HG03025 (cell line): Measurements from ENCODE around the gene OTOS.

Experiments used
- ATAC-seq: cut with Tn5 transposase; IDR thresholded peaks from one replicate; pipeline ENCODE4 v1.9.1; 2021; ENCODE audit warnings: mild to moderate bottlenecking, moderate library complexity; ENCODE audit not compliant: unreplicated experiment, low FRiP score

The OTOS gene

DNA sequence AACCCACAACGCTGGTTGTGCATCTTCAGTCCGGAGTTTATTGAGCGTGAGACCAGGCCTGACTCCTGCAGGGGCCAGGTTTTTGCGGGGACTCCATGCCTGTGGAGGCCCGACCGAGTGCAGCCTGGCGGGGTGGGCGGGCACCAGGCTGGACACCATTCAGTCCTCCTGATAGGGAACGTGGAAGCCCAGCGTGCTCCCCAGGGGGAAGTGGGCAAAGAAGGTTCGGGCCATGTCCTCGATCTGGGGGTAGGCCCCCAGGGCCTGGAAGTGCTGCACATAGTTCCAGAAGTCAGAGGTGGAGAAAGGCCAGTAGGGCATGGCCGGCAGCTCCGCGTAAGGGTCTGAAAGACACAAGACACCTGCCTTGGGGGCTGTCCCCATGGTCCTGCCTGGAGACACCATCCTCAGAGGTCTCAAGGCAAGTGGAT, 1.4 kb downstream of the OTOS start:
- no peak for ATAC-seq

DNA sequence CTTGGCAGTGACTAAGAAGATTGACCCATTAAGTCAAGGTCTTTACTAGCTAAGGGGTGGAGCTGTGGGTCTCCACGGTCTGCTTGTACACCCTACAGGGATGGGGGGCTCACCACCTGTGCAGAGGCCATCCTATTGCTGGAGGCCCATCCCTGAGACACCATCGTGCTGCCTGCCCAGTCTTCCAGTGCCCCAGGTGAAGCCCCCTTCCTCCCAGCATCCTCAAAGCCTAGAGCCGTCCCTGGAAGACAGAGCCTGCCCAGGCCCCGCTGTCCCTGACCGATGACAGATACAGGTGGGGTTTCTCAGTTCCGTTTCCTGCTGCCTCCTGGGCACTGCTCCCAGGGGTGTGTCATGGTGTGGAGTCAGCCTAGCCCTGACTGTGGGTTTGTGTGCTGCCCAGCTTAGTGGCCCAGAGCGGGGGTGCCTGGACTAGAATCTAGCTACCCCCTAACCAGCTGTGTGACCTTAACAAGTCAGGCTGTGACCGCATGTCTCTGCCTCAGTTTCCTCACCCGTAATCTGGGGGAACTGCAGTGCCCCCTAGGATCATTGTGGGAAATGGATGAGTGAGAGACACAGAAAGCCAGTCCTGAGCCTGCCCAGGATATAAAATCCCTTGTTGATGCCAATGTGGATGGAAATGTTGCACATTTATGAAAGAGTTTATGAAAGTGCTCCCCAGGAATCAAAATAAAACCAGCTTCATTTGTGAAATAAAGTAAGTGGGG, 2.0 kb downstream of the OTOS start:
- ATAC-seq, result no peak

DNA sequence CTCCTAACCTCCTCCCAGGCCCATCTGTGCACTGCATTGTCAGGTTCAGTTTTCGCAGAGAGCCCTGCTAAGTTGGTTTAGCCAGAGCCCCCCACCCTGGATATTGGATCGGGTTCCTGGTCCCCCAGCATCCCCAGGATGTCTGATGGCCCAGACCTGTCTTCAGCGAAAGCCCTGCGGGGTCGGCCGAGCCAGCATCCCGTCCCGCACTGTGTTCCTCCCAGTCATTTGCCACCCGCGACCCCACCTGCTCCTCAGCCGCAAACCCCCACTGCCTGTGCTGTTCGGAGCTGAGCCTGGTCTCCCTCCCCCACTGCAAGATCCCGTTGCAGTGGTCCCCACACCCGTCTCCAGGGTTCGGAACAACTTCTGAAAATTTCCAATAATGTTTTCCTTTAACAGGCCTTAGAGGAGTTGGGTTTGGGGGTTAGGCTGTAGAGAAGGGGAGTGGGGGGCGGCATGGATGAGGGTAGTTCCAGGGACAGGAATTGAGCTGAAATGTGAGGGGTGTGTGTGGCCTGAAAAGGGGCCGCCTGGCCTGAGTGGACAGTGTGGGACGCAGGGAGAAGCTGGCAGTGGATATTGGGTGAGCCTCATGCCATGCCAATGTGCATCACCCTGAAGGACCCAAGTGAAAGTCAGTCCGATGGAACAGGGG, 2.7 kb downstream of the OTOS start:
- ATAC-seq, result no peak

DNA sequence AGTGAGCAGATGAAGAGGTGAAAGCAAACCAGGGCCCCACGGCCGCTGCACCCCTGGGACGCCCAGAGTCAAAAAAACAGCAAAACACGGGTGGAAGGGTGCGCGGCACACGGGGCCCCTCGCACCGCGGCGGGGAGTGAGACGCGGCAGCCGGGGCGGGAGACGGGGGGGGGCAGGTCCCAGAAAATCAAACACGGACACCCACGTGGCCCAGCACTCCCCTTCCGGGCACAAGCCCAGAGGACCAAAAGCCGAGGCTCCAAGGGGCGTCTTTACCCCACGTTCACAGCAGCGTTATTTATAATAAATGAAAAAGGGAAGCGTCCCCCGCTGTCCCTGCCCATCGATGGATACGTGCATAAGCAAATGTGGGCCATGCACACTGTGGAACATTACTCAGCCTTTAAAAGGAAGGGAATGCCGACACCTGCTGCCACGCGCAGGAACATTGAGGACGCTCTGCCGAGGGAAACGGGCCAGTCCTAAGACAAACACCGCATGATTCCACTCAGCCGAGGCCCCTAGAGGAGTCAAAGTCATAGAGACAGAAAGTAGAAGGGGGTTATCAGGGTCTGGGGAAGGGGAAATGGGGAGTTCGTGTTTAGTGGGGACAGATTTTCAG, 3.7 kb downstream of the OTOS start:
- ATAC-seq, result no peak

DNA sequence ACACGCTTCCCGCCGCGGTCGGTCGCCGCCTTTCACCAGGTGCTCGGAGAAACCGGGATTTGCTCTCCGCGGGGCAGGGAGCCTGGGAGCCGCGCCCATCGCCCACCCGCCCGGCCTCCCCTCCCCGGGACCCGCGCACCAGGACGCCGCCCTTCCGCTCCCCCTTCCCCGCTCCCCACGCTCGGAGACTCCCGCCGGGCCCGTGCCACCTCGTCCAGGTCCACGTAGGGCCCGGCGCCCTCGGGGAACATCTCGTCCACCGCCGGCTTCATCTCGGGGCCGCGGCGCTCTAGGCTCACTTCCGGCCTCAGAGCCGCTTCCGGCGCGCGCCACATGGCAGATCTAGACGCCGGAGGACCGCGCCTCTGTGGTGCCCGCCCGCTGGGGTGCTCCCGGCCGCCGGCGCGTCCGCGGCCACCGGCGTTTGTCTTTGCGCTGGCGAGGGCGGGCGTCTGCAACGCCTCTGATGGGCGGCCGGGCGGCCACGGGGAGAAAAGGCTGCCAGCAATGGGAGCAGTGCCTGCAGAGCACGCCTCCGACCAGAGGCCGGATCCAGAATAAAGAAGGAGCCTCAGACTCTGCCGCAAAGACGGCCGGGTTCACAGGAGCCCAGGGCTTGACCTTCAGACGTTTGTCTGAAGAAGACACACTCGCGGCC, 4.3 kb downstream of the OTOS start, which contains the start of gene COPS9:
Gene COPS9, minus strand, starts transcription at position 293 of the 658 bp plus-strand sequence. Its CDS starts 21 bp downstream, at position 272.
- ATAC-seq, result peak; percentile 91

DNA sequence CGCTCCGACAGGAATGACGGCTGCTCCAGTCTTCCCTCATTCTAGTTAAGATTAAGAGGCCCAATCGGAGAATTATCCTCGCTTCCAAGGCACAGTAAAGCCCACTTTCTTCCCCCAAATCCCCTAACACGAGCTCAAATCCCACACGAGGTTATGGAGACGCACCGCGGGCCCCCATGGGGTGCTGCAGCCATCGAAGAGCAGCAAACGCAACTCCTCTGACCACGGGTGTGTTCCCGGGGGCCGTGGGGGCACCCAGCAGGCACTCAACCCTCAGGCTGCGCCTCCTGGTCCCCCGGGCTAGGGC, 4.8 kb downstream of the OTOS start:
- peak; percentile 30 for ATAC-seq

DNA sequence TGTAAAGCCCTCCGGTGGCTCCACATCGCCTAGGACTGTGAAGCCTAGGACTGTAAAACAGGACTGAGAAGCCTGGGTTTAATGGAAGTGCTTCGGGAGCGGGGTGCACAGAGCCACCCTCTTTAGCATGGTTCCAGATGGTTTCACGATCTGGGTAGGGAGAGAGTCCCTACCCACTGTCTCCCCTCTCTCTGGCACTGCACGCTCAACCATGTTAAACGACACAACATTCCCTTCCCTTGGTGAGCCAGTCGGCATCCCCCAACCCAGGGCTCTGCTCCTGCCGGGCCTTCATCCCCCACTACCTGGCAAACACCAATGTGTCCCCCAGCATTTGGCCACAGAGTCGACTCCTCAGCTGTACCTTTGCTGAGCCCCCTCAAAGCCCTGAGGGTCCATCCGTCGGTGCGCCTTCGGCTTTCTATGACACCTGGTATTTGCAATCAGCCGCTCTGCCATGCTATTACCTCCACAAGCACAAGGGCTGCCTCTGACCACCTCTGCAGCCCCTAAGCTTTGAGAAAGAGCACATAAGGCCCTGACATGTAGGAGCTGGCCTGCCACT, 5.4 kb downstream of the OTOS start:
- ATAC-seq, result no peak

DNA sequence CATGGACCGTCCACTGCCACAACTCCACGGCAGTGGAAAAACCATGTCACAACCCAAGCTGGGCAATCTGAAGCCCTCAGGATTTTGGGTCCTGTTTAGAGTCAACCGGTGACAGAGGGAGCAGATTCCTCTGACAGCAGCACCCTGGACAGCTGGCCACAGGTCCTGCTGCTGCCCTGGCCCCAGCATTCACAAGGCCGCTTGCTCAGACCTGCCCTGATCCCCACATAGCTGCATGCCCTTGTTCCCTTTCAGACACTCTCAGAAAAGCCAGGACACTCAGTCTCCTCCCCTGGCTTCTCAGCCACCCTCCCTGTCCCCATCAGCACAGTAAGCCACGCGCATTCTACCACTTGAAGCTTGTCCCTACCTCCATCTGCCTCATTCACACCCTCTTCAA, 6.0 kb downstream of the OTOS start:
- ATAC-seq, result no peak

DNA sequence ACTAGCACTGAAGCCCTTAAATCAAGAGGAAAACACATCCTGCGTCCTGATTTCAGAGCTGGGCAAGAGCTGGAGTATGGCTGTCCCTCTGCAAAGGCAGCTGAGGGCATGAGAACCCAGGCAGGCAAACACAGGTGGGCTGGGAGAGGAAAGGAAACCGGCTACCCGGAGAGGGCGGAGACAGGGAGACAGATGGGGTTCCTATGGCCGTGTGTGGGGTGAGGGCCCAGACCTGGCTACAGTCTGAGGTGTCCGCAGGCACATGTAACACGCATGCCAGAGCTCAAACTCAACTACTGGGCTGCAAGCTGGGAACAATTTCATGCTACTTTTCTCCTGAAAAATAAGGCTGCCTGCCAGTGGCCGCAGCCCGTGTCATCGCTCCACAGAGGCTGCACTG, 7.1 kb downstream of the OTOS start:
- ATAC-seq, result no peak

DNA sequence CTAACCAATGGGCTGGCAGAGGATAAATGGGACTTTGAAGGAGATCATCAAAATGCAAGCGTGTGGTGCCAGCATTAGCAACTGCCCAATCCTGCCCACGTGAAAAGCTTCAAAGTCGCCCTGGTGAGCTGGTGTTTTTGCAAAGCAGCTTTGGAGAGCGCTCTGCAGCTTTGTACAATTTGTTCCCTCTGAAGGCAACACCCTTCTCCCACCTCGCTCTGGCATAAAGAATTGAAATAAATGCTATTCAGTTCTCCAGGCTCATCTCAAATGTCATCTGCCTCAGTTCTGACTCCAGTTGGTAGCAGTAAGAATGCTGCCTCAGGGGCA, 7.8 kb downstream of the OTOS start:
- ATAC-seq, result no peak

DNA sequence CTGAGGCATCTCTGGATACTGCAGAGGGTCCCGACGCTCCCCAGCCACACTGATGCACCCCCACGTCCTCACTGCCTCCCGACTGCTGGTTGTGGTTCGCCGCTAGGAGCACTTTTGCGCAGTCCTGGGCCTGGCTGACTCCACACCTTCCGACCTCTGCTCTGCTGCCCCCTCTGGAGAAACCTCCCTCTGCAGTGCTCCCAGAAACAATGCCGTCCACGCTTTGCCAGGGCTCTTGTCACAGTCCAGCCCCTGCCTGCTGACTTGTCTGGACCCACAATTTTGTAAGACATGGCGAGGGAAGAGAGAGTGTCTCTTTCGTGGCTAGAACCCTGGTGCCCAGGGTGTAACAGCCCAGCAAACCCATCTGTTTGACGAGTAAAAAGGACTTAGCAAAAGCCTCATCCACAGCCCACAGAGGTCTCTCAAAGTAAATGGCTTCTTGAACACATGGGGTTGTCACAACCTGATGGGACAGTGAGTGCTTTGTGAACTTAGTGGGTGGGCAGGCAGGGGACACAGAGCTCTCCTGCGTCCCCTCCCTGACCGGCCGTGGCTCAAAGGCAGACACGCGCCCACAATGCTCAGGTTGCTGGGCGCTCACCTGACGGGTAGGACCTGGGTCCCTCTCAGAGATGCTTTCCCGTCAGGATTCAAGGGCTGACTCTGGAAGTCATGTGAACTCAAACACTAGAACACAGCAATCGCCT, 8.4 kb downstream of the OTOS start:
- ATAC-seq, result no peak

DNA sequence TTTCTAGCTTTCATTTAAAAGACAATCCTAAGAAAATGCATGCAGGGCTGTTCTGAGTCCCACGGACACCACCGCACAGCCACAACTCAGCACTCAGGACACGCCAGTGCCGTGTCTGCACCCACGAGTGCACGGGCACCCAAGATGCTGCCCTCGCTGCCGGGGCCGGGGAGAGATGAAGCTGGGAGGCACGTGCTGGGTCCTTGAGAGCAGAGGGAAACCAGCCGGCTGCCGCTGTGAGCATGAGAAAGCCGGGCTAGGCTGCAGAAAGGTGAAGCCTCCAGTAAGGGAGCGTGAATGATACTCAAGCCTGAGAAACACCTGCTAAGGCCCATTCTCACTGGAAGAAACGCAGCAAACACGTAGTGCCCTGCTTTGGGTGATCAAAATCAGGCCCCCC, 9.2 kb downstream of the OTOS start:
- ATAC-seq, result no peak

DNA sequence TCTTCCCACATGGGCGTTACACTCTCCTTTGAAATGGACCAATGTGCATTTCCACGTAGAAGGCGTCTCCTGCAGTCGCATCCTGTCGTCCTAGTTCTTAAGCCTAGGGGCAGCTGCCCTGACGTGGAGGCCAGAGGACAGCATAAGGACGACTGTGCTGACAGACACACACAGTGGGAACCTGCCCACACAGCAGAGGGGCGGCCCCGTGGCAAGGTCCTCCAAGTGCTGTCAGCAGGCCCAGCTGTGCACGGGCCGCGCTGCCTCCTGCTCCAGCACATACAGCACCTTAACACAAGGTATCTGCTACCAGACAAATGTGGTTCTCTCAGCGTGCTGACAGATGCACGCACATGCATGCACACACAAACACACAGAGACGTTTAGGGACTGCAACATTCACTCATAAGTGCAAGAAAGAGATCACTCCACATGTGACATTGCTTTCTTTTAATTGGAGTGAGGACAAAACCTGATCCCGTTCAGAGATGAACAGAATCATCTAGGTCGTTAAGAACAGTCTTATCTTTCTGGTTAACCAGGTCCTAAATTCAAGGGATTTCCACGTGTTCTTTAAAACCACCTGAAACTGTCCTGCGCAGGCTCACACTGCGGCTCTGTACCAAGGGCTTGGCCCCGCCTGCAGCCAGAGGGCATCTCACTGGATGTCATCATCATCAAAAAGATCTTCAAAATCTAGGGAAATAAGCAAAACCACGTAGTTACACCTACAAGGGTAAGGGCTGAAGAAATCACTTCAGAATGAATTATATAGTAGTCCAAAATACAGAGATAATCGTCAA, 9.9 kb downstream of the OTOS start:
- no peak for ATAC-seq

DNA sequence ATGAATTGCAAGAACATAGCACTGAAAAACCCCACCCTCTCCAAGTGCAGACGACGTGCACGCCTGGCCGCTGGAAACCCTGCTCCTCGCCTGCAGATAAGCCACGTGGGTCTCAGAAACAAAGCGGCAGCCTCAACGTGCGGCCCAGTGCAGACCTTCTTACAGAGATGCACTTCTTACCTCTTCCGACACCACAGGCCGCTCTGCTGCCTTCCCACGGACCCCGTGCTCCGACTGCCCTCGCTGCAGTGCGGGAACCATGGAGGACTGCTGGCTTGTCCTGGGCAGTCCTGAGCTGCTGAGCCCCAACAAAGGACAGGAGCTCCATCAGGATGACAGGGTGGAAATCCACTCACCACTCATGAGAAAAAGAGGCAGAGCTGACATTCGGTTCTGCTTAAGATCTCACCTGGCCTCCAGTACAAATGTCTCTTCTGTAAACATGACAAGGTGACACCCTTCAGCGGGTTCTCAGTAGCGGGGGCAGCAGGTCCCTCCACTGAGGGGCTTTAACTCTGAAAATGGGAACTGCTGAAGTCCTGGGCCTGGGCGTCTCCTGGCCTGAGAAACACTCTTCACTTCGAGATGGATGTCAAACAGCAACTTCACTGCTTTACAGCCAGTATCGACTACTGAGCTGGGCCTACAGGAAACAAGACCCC, 10.6 kb downstream of the OTOS start:
- no peak for ATAC-seq

DNA sequence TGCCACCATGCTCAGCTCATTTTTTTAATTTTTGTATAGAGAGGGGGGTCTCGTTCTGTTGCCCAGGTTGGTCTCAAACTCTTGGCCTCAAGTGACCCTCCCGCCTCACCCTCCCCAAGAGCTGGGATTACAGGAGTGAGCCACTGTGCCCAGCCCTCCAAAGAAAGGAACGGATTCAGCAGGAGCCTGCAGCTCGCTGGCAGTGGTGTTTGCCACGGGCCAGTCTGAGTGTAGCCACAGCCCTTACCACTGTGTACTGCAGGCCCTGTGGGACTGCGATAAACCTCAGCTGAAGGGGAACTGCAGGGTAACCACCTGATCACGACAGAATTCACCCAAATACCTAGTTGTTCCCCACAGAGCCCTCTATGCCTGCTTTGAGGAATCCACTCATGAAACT, 11.1 kb downstream of the OTOS start:
- ATAC-seq, result no peak

DNA sequence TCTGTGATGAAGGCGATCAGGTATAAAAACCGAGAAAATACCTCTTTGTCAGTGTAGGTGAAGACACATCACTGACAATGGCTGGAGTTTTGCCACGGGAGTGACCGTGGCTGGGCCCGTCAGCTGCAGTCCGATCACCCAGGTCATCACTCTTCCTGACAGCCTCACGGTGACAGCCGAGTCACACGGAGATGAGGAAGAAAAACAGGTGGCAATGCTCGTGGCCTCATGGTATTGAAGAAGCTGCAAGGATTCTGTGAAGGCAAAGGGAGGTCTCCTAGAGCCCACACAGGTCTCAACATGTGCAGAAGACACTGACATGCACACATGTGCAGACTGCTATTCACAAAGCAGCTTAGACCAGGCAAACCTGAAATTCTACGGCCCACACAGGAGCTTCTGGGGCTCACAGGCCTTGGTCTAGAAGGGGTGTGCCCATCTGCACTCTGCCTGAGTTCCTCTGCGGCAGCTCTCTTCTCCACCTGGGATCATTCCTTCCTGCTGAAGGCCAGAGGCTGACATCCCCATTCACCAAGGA, 11.8 kb downstream of the OTOS start:
- no peak for ATAC-seq

DNA sequence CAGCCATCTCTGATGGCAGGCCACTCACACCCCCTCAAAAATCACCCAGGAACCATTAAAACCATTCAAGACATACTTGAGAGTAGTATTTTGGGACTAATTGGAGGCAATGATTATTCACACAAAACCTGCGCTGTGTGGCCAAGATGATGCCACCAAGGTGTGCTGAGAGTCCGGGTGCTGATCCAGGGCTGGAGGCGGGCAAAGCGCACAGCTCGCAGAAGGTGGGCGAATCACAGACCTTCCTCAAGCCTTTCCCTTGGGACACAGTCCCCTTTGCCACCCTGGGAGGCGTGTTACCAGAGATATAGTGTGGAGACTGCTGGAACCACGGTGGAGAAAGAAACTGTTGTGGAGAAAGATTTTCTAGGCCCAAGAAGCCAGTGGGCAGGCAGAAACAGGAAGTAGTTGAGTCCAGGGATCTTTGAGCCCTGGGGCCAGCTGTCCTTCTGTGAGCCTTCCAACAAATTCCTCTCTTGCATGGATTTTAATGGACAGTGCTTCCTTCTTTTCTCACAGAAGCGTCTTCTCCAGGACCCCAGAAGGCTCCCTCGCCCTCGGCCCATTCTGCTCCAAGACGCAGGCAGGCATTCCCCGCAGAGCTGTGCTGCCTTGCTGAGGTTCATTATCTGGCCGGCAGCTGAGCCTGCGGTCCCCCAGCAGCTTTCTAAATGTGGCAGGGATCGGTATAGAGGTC, 12.4 kb downstream of the OTOS start:
- no peak for ATAC-seq

DNA sequence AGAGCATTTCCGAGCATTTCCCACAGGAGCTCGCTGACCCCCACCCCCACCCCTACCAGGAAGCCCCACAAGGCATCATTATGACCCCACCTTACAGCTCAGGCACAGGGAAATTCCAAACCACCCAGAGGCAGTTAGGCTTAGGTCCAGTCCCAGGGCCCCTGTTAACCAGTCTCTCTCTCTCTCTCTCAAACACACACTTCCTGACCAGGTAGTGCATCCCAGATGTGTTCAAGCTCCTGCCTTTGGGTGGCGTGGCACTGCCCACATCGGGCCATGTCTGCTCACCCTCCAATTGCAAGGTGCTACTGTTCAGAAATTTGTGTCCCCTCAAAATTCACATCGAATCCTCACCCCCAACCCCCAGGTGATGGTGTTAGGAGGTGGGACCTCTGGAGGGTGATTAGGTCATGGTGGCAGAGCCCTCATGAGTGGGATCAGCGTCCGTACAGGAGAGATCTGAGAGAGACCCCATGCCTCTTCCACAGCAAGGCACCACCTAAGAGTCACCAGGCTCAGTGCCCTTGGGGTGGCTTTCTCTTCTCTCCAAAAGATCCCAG, 13.2 kb downstream of the OTOS start:
- ATAC-seq, result no peak
